ENCODE data around the gene MNT. TPM values are rescaled to one million over a fixed set of nuclear protein-coding genes. Genes with fewer than 3 reads are reported as not detected.
"Not testable (repeated sequence)": the region's sequence is repeated elsewhere in the genome, so short reads cannot be mapped to it uniquely, and the experiment has no call there.

The MNT gene, protein sequence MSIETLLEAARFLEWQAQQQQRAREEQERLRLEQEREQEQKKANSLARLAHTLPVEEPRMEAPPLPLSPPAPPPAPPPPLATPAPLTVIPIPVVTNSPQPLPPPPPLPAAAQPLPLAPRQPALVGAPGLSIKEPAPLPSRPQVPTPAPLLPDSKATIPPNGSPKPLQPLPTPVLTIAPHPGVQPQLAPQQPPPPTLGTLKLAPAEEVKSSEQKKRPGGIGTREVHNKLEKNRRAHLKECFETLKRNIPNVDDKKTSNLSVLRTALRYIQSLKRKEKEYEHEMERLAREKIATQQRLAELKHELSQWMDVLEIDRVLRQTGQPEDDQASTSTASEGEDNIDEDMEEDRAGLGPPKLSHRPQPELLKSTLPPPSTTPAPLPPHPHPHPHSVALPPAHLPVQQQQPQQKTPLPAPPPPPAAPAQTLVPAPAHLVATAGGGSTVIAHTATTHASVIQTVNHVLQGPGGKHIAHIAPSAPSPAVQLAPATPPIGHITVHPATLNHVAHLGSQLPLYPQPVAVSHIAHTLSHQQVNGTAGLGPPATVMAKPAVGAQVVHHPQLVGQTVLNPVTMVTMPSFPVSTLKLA
- total RNA-seq (10 to 100 TPM; 45.0 to 50.7 TPM), polyA plus RNA-seq (1 to 10 TPM in 1 of 2 donors, under 1 TPM in 1; 0.29 to 1.4 TPM)

DNA sequence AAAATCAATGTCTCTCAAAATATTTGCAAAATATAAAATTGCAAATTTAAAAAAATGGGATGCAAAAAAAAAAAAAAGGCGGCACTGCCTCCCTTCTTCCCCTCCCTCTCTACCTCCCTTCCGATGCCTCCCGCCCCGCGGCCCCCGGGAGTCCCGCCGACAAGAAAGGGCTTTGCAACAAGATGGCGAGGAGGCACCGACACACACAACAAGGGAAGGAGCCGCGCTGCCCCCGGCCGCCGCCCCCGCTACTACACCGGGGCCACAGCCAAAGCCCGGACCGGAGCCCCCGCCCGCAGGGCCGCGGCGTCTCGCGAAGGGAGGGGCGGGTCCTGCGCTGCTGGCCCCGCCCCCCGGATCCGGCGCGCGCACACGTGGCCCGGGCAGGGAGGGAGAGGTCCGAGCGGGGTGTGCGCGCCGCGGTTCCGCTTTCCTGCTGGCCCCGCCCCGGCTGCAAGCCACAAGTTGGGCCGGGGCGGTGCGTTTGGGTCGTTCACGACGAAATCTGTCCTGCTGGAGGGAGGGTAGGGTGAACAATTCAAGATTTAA is at the start of gene MNT:
Gene MNT, minus strand, starts transcription at position 184 of the 549 bp plus-strand sequence. CDS start 348 bp downstream, outside the sequence.
- Mint-ChIP-seq H3K4me3 (peak within 1 kb of the TSS; percentile 98 to 100 (median 99)), H3K27ac (peak within 1 kb of the TSS; percentile 100), H3K36me3 (peaks cover 0 to 18% of the 10 kb centered on the region in 2 donors), H3K27me3 (peaks cover 0 to 8% of the 10 kb centered on the region in 2 donors), H3K9me3 (peaks cover 0 to 7% (median 0%) of the 10 kb centered on the region in 8 donors), H3K4me1 (peaks cover 22 to 61% (median 38%) of the 10 kb centered on the region in 4 donors)
- H3K4me1 ChIP-seq (ENCODE audit: insufficient read depth, low read length), result peaks cover 41% of the 10 kb centered on the region
- H3K27ac ChIP-seq (ENCODE audit: low read depth, low read length), result peak within 1 kb of the TSS; percentile 95
- ChIA-PET POLR2A (ENCODE audit: partially characterized antibody) (interaction anchor here (0.7 to 7.2 kb wide), 16 partner anchors 9 to 392 kb away, joined by 3 to 146 read pairs (median 6); partner anchors contain the start of genes RTN4RL1, SGSM2, SMG6 and SRR), CTCF (ENCODE audit: partially characterized antibody) (interaction anchor here (1.0 to 3.8 kb wide), 4 partner anchors 15 to 19 kb away, joined by 3 to 30 read pairs (median 14); no protein-coding TSS in a partner anchor)
- H3K4me3 ChIP-seq (ENCODE audit: low read length in 2 of 2), result peak within 1 kb of the TSS; percentile 89 to 94
- intact Hi-C loops (cut with micrococcal nuclease), result loop anchor here (1.0 to 2.0 kb wide), 10 partner anchors 8 to 1742 kb away; partner anchors contain the start of genes CYB5D2, METTL16, PAFAH1B1 and SGSM2
- no peaks in the 10 kb centered on the region for H3K9me3 ChIP-seq (ENCODE audit: control insufficient read depth in 1 of 2, low read length in 2 of 2)
- no peaks in the 10 kb centered on the region for H3K36me3 ChIP-seq (ENCODE audit: insufficient read depth, low read length)
- peak; percentile 96 to 98 (median 97) for DNase-seq
- no peaks in the 10 kb centered on the region for H3K27me3 ChIP-seq (ENCODE audit: insufficient read depth, low read length)

DNA sequence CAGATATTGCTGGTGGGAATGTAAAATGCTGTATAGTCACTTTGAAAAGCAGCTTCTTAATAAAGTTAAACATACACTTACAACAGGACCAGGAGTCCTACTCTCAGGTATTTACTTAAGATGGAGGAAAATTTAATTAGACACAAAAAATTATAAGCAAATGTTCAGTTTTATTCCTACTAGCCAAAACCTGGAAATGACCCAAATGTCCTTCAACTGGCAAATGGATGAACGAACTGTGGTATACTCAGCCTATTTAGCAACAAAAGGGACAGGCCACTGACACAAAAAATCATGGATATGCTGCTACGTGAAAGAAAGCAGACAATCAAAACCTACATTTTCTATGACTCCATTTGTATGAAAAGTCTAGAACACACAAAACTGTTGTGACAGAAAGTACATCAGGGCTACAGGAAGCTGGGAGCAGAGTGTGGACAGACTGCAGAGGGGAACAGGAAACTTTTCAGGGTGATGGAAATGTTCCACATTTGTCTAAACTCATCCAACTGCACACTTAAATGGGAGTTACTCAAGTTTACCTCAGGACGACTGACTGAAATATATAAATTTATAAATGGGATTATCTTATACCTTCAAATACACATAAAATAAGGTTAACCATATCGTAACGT is 49.3 kb upstream of the MNT start:
- POLR2A ChIA-PET (ENCODE audit: partially characterized antibody), result no interaction called here

GRCh38 chr17:2449486-2449885 is 48.6 kb upstream of the MNT start:
- Histone ChIP-seq H3K27me3 (ENCODE audit: insufficient read depth, low read length) (no peaks in the 10 kb centered on the region), H3K4me3 (ENCODE audit: low read length in 2 of 2) (no peak overlapping the region), H3K36me3 (ENCODE audit: insufficient read depth, low read length) (peaks cover 12% of the 10 kb centered on the region), H3K4me1 (ENCODE audit: insufficient read depth, low read length) (no peaks in the 10 kb centered on the region), H3K9me3 (ENCODE audit: control insufficient read depth in 1 of 2, low read length in 2 of 2) (no peaks in the 10 kb centered on the region), H3K27ac (ENCODE audit: low read depth, low read length) (no peak overlapping the region)
- ChIA-PET POLR2A (ENCODE audit: partially characterized antibody) (interaction anchor here (1.2 kb wide), 1 partner anchor 8 kb away, joined by 3 read pairs; no protein-coding TSS in a partner anchor), CTCF (ENCODE audit: partially characterized antibody) (no interaction called here)
- peaks cover 21 to 32% of the 10 kb centered on the region in 2 donors for H3K36me3 Mint-ChIP-seq
- intact Hi-C loops (cut with micrococcal nuclease), result no loop called here
- no peaks in the 10 kb centered on the region for H3K27me3 Mint-ChIP-seq
- H3K4me3 Mint-ChIP-seq, result no peak overlapping the region
- H3K27ac Mint-ChIP-seq, result peak overlapping the region in 2 of 7 donors; percentile 43 to 55
- H3K9me3 Mint-ChIP-seq, result peaks cover 0 to 6% (median 1%) of the 10 kb centered on the region in 8 donors
- no peak for DNase-seq
- H3K4me1 Mint-ChIP-seq, result peaks cover 4 to 9% (median 7%) of the 10 kb centered on the region in 4 donors

More for the DNA sequence above, 49.3 kb upstream of the MNT start:
- Histone ChIP-seq H3K4me1 (ENCODE audit: insufficient read depth, low read length) (no peaks in the 10 kb centered on the region), H3K27ac (ENCODE audit: low read depth, low read length) (no peak overlapping the region), H3K36me3 (ENCODE audit: insufficient read depth, low read length) (peaks cover 12% of the 10 kb centered on the region), H3K27me3 (ENCODE audit: insufficient read depth, low read length) (no peaks in the 10 kb centered on the region), H3K9me3 (ENCODE audit: control insufficient read depth in 1 of 2, low read length in 2 of 2) (no peaks in the 10 kb centered on the region), H3K4me3 (ENCODE audit: low read length in 2 of 2) (no peak overlapping the region)
- intact Hi-C loops (cut with micrococcal nuclease), result no loop called here
- H3K9me3 Mint-ChIP-seq, result peaks cover 0 to 6% (median 1%) of the 10 kb centered on the region in 8 donors
- DNase-seq, result no peak
- no peaks in the 10 kb centered on the region for H3K27me3 Mint-ChIP-seq
- peaks cover 4 to 9% (median 7%) of the 10 kb centered on the region in 4 donors for H3K4me1 Mint-ChIP-seq
- no peak overlapping the region for H3K4me3 Mint-ChIP-seq
- H3K36me3 Mint-ChIP-seq, result peaks cover 19 to 29% of the 10 kb centered on the region in 2 donors
- CTCF ChIA-PET (ENCODE audit: partially characterized antibody), result no interaction called here
- peak overlapping the region in 1 of 7 donors; percentile 57 for H3K27ac Mint-ChIP-seq

GRCh38 chr17:2447479-2447878 is 46.6 kb upstream of the MNT start:
- DNase-seq; CTCF ChIA-PET (ENCODE audit: partially characterized antibody); POLR2A ChIA-PET (ENCODE audit: partially characterized antibody); H3K4me3 Mint-ChIP-seq; H3K4me3 ChIP-seq (ENCODE audit: low read length in 2 of 2); H3K27ac ChIP-seq (ENCODE audit: low read depth, low read length); H3K9me3 ChIP-seq (ENCODE audit: control insufficient read depth in 1 of 2, low read length in 2 of 2); H3K9me3 Mint-ChIP-seq; H3K36me3 ChIP-seq (ENCODE audit: insufficient read depth, low read length); H3K27me3 Mint-ChIP-seq; H3K27me3 ChIP-seq (ENCODE audit: insufficient read depth, low read length); H3K27ac Mint-ChIP-seq; H3K4me1 ChIP-seq (ENCODE audit: insufficient read depth, low read length); intact Hi-C loops (cut with micrococcal nuclease); H3K4me1 Mint-ChIP-seq: not testable (repeated sequence)
- peaks cover 17 to 28% of the 10 kb centered on the region in 2 donors for H3K36me3 Mint-ChIP-seq

DNA sequence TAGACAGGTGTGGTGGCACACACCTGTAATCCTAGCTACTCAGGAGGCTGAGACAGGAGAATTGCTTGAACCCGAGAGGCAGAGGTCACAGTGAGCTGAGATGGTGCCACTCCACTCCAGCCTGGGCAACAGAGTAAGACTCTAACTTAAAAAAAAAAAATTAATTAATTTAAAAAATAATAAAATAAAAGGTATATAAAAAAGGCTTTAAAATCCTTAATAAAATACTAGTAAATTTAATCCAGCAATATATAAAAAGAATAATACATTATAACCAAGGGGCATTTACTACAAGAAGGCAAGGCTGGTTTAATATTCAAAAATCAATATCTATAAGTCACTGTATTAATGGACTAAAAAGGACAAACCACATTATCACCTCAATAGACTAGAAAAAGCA is 44.8 kb upstream of the MNT start:
- Histone ChIP-seq H3K9me3 (ENCODE audit: control insufficient read depth in 1 of 2, low read length in 2 of 2) (no peaks in the 10 kb centered on the region), H3K27me3 (ENCODE audit: insufficient read depth, low read length) (no peaks in the 10 kb centered on the region), H3K4me1 (ENCODE audit: insufficient read depth, low read length) (no peaks in the 10 kb centered on the region), H3K4me3 (ENCODE audit: low read length in 2 of 2) (no peak overlapping the region), H3K27ac (ENCODE audit: low read depth, low read length) (no peak overlapping the region), H3K36me3 (ENCODE audit: insufficient read depth, low read length) (peaks cover 9% of the 10 kb centered on the region)
- H3K4me1 Mint-ChIP-seq, result peaks cover 0 to 9% (median 6%) of the 10 kb centered on the region in 4 donors
- no peak overlapping the region for H3K4me3 Mint-ChIP-seq
- H3K27me3 Mint-ChIP-seq, result no peaks in the 10 kb centered on the region
- H3K36me3 Mint-ChIP-seq, result peaks cover 24 to 39% of the 10 kb centered on the region in 2 donors
- ChIA-PET CTCF (ENCODE audit: partially characterized antibody) (no interaction called here), POLR2A (ENCODE audit: partially characterized antibody) (no interaction called here)
- no peak for DNase-seq
- peaks cover 0 to 6% (median 1%) of the 10 kb centered on the region in 8 donors for H3K9me3 Mint-ChIP-seq
- no peak overlapping the region for H3K27ac Mint-ChIP-seq
- intact Hi-C loops (cut with micrococcal nuclease), result no loop called here

DNA sequence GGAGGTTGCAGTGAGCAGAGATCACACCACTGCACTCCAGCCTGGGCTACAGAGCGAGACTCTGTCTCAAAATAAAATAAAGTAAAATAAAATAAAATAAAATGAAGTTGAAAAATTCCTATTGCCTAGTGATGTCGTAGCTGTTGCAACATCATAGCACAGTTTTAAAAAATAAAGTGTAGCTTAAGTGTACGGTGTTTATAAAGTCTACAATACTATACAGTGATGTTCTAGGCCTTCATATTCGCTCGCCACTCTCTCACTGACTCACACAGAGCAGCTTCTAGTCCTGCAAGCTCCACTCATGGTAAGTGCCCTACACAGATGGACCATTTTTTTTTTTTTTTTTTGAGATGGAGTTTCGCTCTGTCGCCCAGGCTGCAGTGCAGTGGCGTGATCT is 43.5 kb upstream of the MNT start:
- Mint-ChIP-seq H3K36me3 (peaks cover 25 to 35% of the 10 kb centered on the region in 2 donors), H3K9me3 (peaks cover 0 to 6% (median 1%) of the 10 kb centered on the region in 8 donors), H3K4me1 (peaks cover 0 to 5% (median 3%) of the 10 kb centered on the region in 4 donors), H3K4me3 (no peak overlapping the region), H3K27ac (no peak overlapping the region), H3K27me3 (no peaks in the 10 kb centered on the region)
- no peak for DNase-seq
- Histone ChIP-seq H3K4me3 (ENCODE audit: low read length in 2 of 2) (no peak overlapping the region), H3K4me1 (ENCODE audit: insufficient read depth, low read length) (no peaks in the 10 kb centered on the region), H3K27ac (ENCODE audit: low read depth, low read length) (no peak overlapping the region), H3K36me3 (ENCODE audit: insufficient read depth, low read length) (peaks cover 6% of the 10 kb centered on the region), H3K9me3 (ENCODE audit: control insufficient read depth in 1 of 2, low read length in 2 of 2) (no peaks in the 10 kb centered on the region), H3K27me3 (ENCODE audit: insufficient read depth, low read length) (no peaks in the 10 kb centered on the region)
- ChIA-PET CTCF (ENCODE audit: partially characterized antibody) (no interaction called here), POLR2A (ENCODE audit: partially characterized antibody) (interaction anchor here (1.5 kb wide), 1 partner anchor 108 kb away, joined by 3 read pairs; the partner anchor contains the start of gene TSR1)
- intact Hi-C loops (cut with micrococcal nuclease), result no loop called here
